Head of caudate nucleus (tissue), 42 donors: ENCODE data around the gene ODAD2.

Source experiments
- DNase-seq, 42 donors: peaks; one replicate each; pipeline versions ENCODE4 v3.0.0 to v3.0.0-alpha.2; 2020 to 2021; ENCODE audit warnings: mixed read lengths in 7 of 42
- intact Hi-C: fragments of 100-400 bp; cut with DNase I; formaldehyde crosslinking; loops from one replicate; pipeline ENCODE4 v1.15.0; 2022

ODAD2 gene

GRCh38 chr10:27792216-27792615, 206.7 kb downstream of the ODAD2 start:
- intact Hi-C loops, result no loop called here
- no peak for DNase-seq

GRCh38 chr10:27784272-27784671, 214.6 kb downstream of the ODAD2 start:
- intact Hi-C loops, result no loop called here
- DNase-seq, result no peak

GRCh38 chr10:27783660-27784059, 215.2 kb downstream of the ODAD2 start:
- DNase-seq, result no peak
- intact Hi-C loops, result no loop called here

GRCh38 chr10:27779462-27780015, 219.3 kb downstream of the ODAD2 start:
- DNase-seq, result no peak
- intact Hi-C loops, result no loop called here

GRCh38 chr10:27774831-27775230, 224.0 kb downstream of the ODAD2 start:
- no peak for DNase-seq
- intact Hi-C loops, result no loop called here

- DNase-seq, result no peak
- intact Hi-C loops, result no loop called here
These were observed 227.6 kb downstream of the ODAD2 start for GRCh38 chr10:27771231-27771630.

- intact Hi-C loops, result no loop called here
- no peak for DNase-seq
These were observed 228.7 kb downstream of the ODAD2 start for GRCh38 chr10:27770181-27770580.
